ENCODE results near the gene VCL.

VCL gene

DNA sequence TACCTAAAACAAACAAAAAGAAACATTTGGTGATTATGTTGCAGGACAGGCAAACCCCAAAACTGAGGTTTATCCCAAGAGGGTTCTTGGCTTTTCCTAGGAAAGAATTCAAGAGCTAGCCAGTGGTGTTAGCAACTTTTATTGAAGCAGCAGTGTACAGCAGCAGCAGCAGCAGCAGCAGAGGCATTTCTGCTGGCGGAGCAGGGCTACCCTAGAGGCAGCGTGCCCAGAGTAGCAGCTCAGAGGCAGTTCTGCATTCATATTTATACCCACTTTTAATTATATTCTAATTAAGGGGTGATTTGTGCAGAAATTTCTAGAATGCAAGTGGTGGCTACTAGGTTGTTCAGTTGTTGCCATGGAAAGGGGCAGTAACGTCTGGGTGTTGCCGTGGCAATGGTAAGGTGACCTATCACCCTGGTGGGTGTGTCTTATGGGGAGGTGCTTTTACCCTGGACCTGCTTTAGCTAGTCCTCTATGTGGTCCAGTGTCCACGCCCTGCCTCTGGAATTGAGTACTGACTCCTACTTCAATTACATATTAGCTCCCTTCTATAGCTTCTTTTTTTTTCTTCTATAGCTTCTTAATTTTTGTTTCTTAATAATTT lies 53.9 kb downstream of the VCL start:
- Histone ChIP-seq H3K27ac (no peak overlapping the region), H3K4me3 (ENCODE audit: low read depth, low read length) (no peak overlapping the region), H3K27me3 (replicated peaks) (no peaks in the 10 kb centered on the region), H3K36me3 (replicated peaks) (peaks cover 4% of the 10 kb centered on the region)
- TF ChIP-seq CTCF (IDR thresholded peaks at IDR 0.05; ENCODE audit: low read depth, low read length, missing control alignments), result no peak
- in situ Hi-C loops (cut with HindIII; ENCODE audit: low pct_ligation_motif_present, low sequenced_read_pairs), result no loop called here
- DNase-seq, result no peak

- Histone ChIP-seq H3K4me3 (ENCODE audit: low read depth, low read length) (no peak overlapping the region), H3K36me3 (replicated peaks) (peaks cover 1% of the 10 kb centered on the region), H3K27ac (no peak overlapping the region), H3K27me3 (replicated peaks) (no peaks in the 10 kb centered on the region)
- no peak for TF ChIP-seq CTCF (IDR thresholded peaks at IDR 0.05; ENCODE audit: low read depth, low read length, missing control alignments)
- DNase-seq, result no peak
- in situ Hi-C loops (cut with HindIII; ENCODE audit: low pct_ligation_motif_present, low sequenced_read_pairs), result no loop called here
Measured at GRCh38 chr10:74052994-74053393, 55.1 kb downstream of the VCL start.

GRCh38 chr10:74055383-74056049 lies 57.6 kb downstream of the VCL start:
- no peak for TF ChIP-seq CTCF (IDR thresholded peaks at IDR 0.05; ENCODE audit: low read depth, low read length, missing control alignments)
- Histone ChIP-seq H3K27ac (peak overlapping the region; percentile 76), H3K27me3 (replicated peaks) (no peaks in the 10 kb centered on the region), H3K36me3 (replicated peaks) (no peaks in the 10 kb centered on the region), H3K4me3 (ENCODE audit: low read depth, low read length) (no peak overlapping the region)
- in situ Hi-C loops (cut with HindIII; ENCODE audit: low pct_ligation_motif_present, low sequenced_read_pairs), result no loop called here
- no peak for DNase-seq

- Histone ChIP-seq H3K27ac (peak overlapping the region; percentile 76), H3K4me3 (ENCODE audit: low read depth, low read length) (no peak overlapping the region)
Measured at GRCh38 chr10:74056050-74056818, 58.3 kb downstream of the VCL start.

GRCh38 chr10:74058071-74058470 lies 60.2 kb downstream of the VCL start:
- in situ Hi-C loops (cut with HindIII; ENCODE audit: low pct_ligation_motif_present, low sequenced_read_pairs), result no loop called here

More at GRCh38 chr10:74056050-74056818, 58.3 kb downstream of the VCL start:
- TF ChIP-seq CTCF (IDR thresholded peaks at IDR 0.05; ENCODE audit: low read depth, low read length, missing control alignments), result no peak
- Histone ChIP-seq H3K27me3 (replicated peaks) (no peaks in the 10 kb centered on the region), H3K36me3 (replicated peaks) (no peaks in the 10 kb centered on the region)
- peak; percentile 72 for DNase-seq
- in situ Hi-C loops (cut with HindIII; ENCODE audit: low pct_ligation_motif_present, low sequenced_read_pairs), result no loop called here

More at GRCh38 chr10:74058071-74058470, 60.2 kb downstream of the VCL start:
- DNase-seq, result no peak
- no peak for TF ChIP-seq CTCF (IDR thresholded peaks at IDR 0.05; ENCODE audit: low read depth, low read length, missing control alignments)
- H3K27ac ChIP-seq, result no peak overlapping the region
- H3K36me3 ChIP-seq (replicated peaks), result peaks cover 7% of the 10 kb centered on the region
- H3K27me3 ChIP-seq (replicated peaks), result no peaks in the 10 kb centered on the region
- no peak overlapping the region for H3K4me3 ChIP-seq (ENCODE audit: low read depth, low read length)
